Activated CD8-positive, alpha-beta T cell treated with anti-CD3 and anti-CD28 coated beads, Interleukin-2, amount 10 ng/mL, durations not matched to agents 7 days and 5 days (primary cell): ENCODE measurements around the gene SLC49A3. TPM values are rescaled to one million over a fixed set of nuclear protein-coding genes. Genes with fewer than 3 reads are reported as not detected.
"Not testable (repeated sequence)": the region's sequence is repeated elsewhere in the genome, so short reads cannot be mapped to it uniquely, and the experiment has no call there.

Experiments
- ATAC-seq: fragments of 150-1000 bp; cut with Tn5 transposase; one replicate; pipeline ENCODE4 v1.10.0; 2021; ENCODE audit warnings: moderate library complexity
- CTCF ChIA-PET: fragments of 350-600 bp; sonication (Branson Sonifier 250); formaldehyde crosslinking; loops from one replicate; lab custom pipeline; 2021; ENCODE audit warnings: antibody characterized with exemption; lab: Charles Lee
- POLR2A ChIA-PET: fragments of 350-600 bp; sonication (Branson Sonifier 250); formaldehyde crosslinking; loops from one replicate; lab custom pipeline; 2021; ENCODE audit warnings: antibody characterized with exemption; lab: Charles Lee
- DNase-seq: peaks from one replicate; pipeline ENCODE4 v3.0.0-alpha.2; 2020
- H3K27ac Mint-ChIP-seq: one replicate; pipeline ENCODE4 v1.8.0; 2021; ENCODE audit warnings: mild to moderate bottlenecking, mixed read lengths
- H3K27me3 Mint-ChIP-seq: one replicate; pipeline ENCODE4 v1.8.0; 2021; ENCODE audit warnings: low read depth, mixed read lengths
- H3K36me3 Mint-ChIP-seq: one replicate; pipeline ENCODE4 v1.8.0; 2021; ENCODE audit warnings: low read depth, mixed read lengths
- H3K4me1 Mint-ChIP-seq: one replicate; pipeline ENCODE4 v1.8.0; 2021; ENCODE audit warnings: low read depth, mixed read lengths
- H3K4me3 Mint-ChIP-seq: one replicate; pipeline ENCODE4 v1.8.0; 2021; ENCODE audit warnings: mild to moderate bottlenecking, mixed read lengths
- H3K9me3 Mint-ChIP-seq: one replicate; pipeline ENCODE4 v1.8.0; 2022; ENCODE audit warnings: mixed read lengths; ENCODE audit not compliant: insufficient read depth
- total RNA-seq, 2 experiments: library from RNA; stranded (reverse); gene quantifications; one replicate each; pipeline ENCODE4 v1.2.3, GENCODE V29; 2021

SLC49A3 gene
- total RNA-seq, 2 experiments from 2014 or later = 0.37 to 0.89 TPM

- CTCF ChIA-PET = no interaction called here
Measured at GRCh38 chr4:635851-636627, 52.9 kb downstream of the SLC49A3 start.

GRCh38 chr4:635066-635835, 53.7 kb downstream of the SLC49A3 start:
- H3K4me3 Mint-ChIP-seq, POLR2A ChIA-PET, H3K27ac Mint-ChIP-seq, DNase-seq, ATAC-seq, H3K4me1 Mint-ChIP-seq, H3K9me3 Mint-ChIP-seq, CTCF ChIA-PET, H3K36me3 Mint-ChIP-seq, H3K27me3 Mint-ChIP-seq: not testable (repeated sequence)

More at GRCh38 chr4:635851-636627, 52.9 kb downstream of the SLC49A3 start:
- no peaks in the 10 kb centered on the region for H3K4me1 Mint-ChIP-seq
- DNase-seq (no peak), ATAC-seq (no peak)
- no peak overlapping the region for H3K4me3 Mint-ChIP-seq
- peaks cover 5% of the 10 kb centered on the region for H3K9me3 Mint-ChIP-seq
- H3K36me3 Mint-ChIP-seq = no peaks in the 10 kb centered on the region
- POLR2A ChIA-PET = no interaction called here
- H3K27ac Mint-ChIP-seq = no peak overlapping the region
- H3K27me3 Mint-ChIP-seq = peaks cover 3% of the 10 kb centered on the region

GRCh38 chr4:634599-634985, 54.4 kb downstream of the SLC49A3 start:
- no peak overlapping the region for H3K4me3 Mint-ChIP-seq
- H3K27ac Mint-ChIP-seq = no peak overlapping the region
- no peak for ATAC-seq
- no peaks in the 10 kb centered on the region for H3K27me3 Mint-ChIP-seq
- DNase-seq = no peak
- ChIA-PET POLR2A (no interaction called here), CTCF (no interaction called here)
- H3K4me1 Mint-ChIP-seq = no peaks in the 10 kb centered on the region
- no peaks in the 10 kb centered on the region for H3K9me3 Mint-ChIP-seq
- H3K36me3 Mint-ChIP-seq = no peaks in the 10 kb centered on the region

- Mint-ChIP-seq H3K4me1 (no peaks in the 10 kb centered on the region), H3K9me3 (no peaks in the 10 kb centered on the region), H3K4me3 (no peak overlapping the region), H3K36me3 (no peaks in the 10 kb centered on the region), H3K27me3 (no peaks in the 10 kb centered on the region), H3K27ac (no peak overlapping the region)
- POLR2A ChIA-PET = no interaction called here
- ATAC-seq (no peak), DNase-seq (no peak)
- CTCF ChIA-PET = no interaction called here
Measured at GRCh38 chr4:633976-634598, 54.9 kb downstream of the SLC49A3 start.

- no peak overlapping the region for H3K27ac Mint-ChIP-seq
- no peak for ATAC-seq
- ChIA-PET CTCF (no interaction called here), POLR2A (no interaction called here)
- no peaks in the 10 kb centered on the region for H3K27me3 Mint-ChIP-seq
- no peaks in the 10 kb centered on the region for H3K36me3 Mint-ChIP-seq
- H3K4me3 Mint-ChIP-seq = no peak overlapping the region
- no peaks in the 10 kb centered on the region for H3K9me3 Mint-ChIP-seq
- H3K4me1 Mint-ChIP-seq = no peaks in the 10 kb centered on the region
- no peak for DNase-seq
Measured at GRCh38 chr4:633406-633805, 55.5 kb downstream of the SLC49A3 start.

- Mint-ChIP-seq H3K27ac (no peak overlapping the region), H3K36me3 (no peaks in the 10 kb centered on the region), H3K27me3 (no peaks in the 10 kb centered on the region), H3K9me3 (no peaks in the 10 kb centered on the region), H3K4me1 (no peaks in the 10 kb centered on the region), H3K4me3 (no peak overlapping the region)
- DNase-seq = no peak
- ATAC-seq = no peak
- ChIA-PET POLR2A (no interaction called here), CTCF (no interaction called here)
Measured at GRCh38 chr4:632926-633325, 56.0 kb downstream of the SLC49A3 start.

GRCh38 chr4:632196-632790, 56.7 kb downstream of the SLC49A3 start:
- no peaks in the 10 kb centered on the region for H3K27me3 Mint-ChIP-seq
- H3K4me3 Mint-ChIP-seq = no peak overlapping the region
- DNase-seq = no peak
- no peaks in the 10 kb centered on the region for H3K4me1 Mint-ChIP-seq
- no peaks in the 10 kb centered on the region for H3K9me3 Mint-ChIP-seq
- POLR2A ChIA-PET = no interaction called here
- H3K27ac Mint-ChIP-seq = no peak overlapping the region
- H3K36me3 Mint-ChIP-seq = no peaks in the 10 kb centered on the region
- CTCF ChIA-PET = no interaction called here
- no peak for ATAC-seq

Other genes with a start within 250 kb of the SLC49A3 start
- gene ZNF721, start 190.0 kb downstream of the SLC49A3 start, total RNA-seq = 10 to 100 TPM; 32.5 to 34.6 TPM
- gene PIGG, start 189.9 kb downstream of the SLC49A3 start, total RNA-seq = 10 to 100 TPM; 57.4 to 57.8 TPM
- not detected for gene TMEM271, start 112.9 kb downstream of the SLC49A3 start, total RNA-seq
- gene PDE6B, start 63.6 kb downstream of the SLC49A3 start, total RNA-seq = 10 to 100 TPM; 16.1 to 17.7 TPM
- gene ATP5ME, start 14.9 kb downstream of the SLC49A3 start, total RNA-seq = 100 to 1,000 TPM; 243 to 267 TPM
- gene MYL5, start 14.6 kb downstream of the SLC49A3 start, total RNA-seq = 10 to 100 TPM; 11.6 to 19.3 TPM
- gene PCGF3, start 16.7 kb upstream of the SLC49A3 start, total RNA-seq = 10 to 100 TPM; 33.5 to 36.2 TPM
- under 1 TPM; 0.39 to 0.53 TPM for gene CPLX1, start 137.0 kb upstream of the SLC49A3 start, total RNA-seq
- 100 to 1,000 TPM; 155 to 163 TPM for gene GAK, start 243.2 kb upstream of the SLC49A3 start, total RNA-seq
- gene TMEM175, start 243.3 kb upstream of the SLC49A3 start, total RNA-seq = 10 to 100 TPM; 27.2 to 30.1 TPM